GM12878 (cell line): ENCODE measurements around the gene RNF11. TPM values are rescaled to one million over a fixed set of nuclear protein-coding genes. Genes with fewer than 3 reads are reported as not detected.

Source experiments
- ATAC-seq: fragments of 200-7000 bp; cut with Tn5 transposase; 3 replicates; pipeline ENCODE4 v1.9.1; 2020; ENCODE audit warnings: mild to moderate bottlenecking, moderate library complexity
- BruUV-seq: library from RNA; stranded (reverse); fragments of 400-500 nt; replicated peaks from 2 replicates; lab custom pipeline; 2021; lab: Mats Ljungman, UMichigan
- CTCF ChIA-PET: fragments of 300-600 bp; sonication (Branson Sonifier 250); formaldehyde crosslinking; extraction: SDS; loops from one replicate; lab custom pipeline; 2021; ENCODE audit warnings: inconsistent platforms; lab: Yijun Ruan, JAX
- POLR2A ChIA-PET: fragments of 350-600 bp; formaldehyde crosslinking; extraction: SDS; loops from one replicate; lab custom pipeline; 2021; ENCODE audit warnings: inconsistent platforms; lab: Charles Lee
- RAD21 ChIA-PET: fragments of 300-600 bp; sonication (Branson Sonifier 250); formaldehyde crosslinking; loops from one replicate; lab custom pipeline; 2023; ENCODE audit warnings: antibody characterized with exemption; ENCODE audit not compliant: unreplicated experiment; lab: Charles Lee
- SMC1A ChIA-PET: fragments of 300-600 bp; sonication (Branson Sonifier 250); formaldehyde crosslinking; loops from one replicate; lab custom pipeline; 2023; ENCODE audit not compliant: unreplicated experiment, uncharacterized antibody; lab: Charles Lee
- DNase-seq: peaks from one replicate; pipeline ENCODE4 v3.0.0-alpha.2; 2011; ENCODE audit warnings: low read depth, low spot score
- FAIRE-seq: peaks from 3 replicates; lab custom pipeline; 2011; peaks lifted over from hg19 to GRCh38; lab: Jason Lieb, UNC
- H2AFZ ChIP-seq: 2 replicates; pipeline ENCODE4 v1.6.0; 2011; ENCODE audit warnings: low read depth, low read length, control low read depth; ENCODE audit not compliant: control insufficient read depth
- H3K27ac ChIP-seq: 2 replicates; pipeline ENCODE4 v1.5.1; 2011; ENCODE audit warnings: control low read depth; ENCODE audit not compliant: control insufficient read depth, insufficient read depth
- H3K27me3 ChIP-seq, 2 experiments: replicated peaks in 1 of 2; 2 replicates each; pipeline versions ENCODE4 v1.6.0 to v1.6.1; 2011; ENCODE audit warnings: low read length in 1 of 2; ENCODE audit not compliant: control insufficient read depth in 2 of 2, insufficient read depth in 2 of 2
- H3K36me3 ChIP-seq, 2 experiments: 2 replicates each; pipeline ENCODE4 v1.5.1; 2011; ENCODE audit warnings: low read length in 1 of 2; ENCODE audit not compliant: control insufficient read depth in 2 of 2, insufficient read depth in 2 of 2
- H3K4me1 ChIP-seq: 2 replicates; pipeline ENCODE4 v1.6.1; 2011; ENCODE audit warnings: mild to moderate bottlenecking, low read length, moderate library complexity, mixed read lengths; ENCODE audit not compliant: control insufficient read depth, insufficient read depth
- H3K4me2 ChIP-seq: 2 replicates; pipeline ENCODE4 v1.6.0; 2011; ENCODE audit warnings: control low read depth; ENCODE audit not compliant: control insufficient read depth, insufficient read depth
- H3K4me3 ChIP-seq: fragments of 200-600 bp; sonication (generic); 2 replicates; pipeline ENCODE4 v1.5.1; 2016
- H3K79me2 ChIP-seq: 2 replicates; pipeline ENCODE4 v1.6.0; 2011; ENCODE audit warnings: low read length; ENCODE audit not compliant: control insufficient read depth, insufficient read depth
- H3K9ac ChIP-seq: 2 replicates; pipeline ENCODE4 v1.8.0; 2011; ENCODE audit warnings: low read length, control low read depth, mixed read lengths; ENCODE audit not compliant: control insufficient read depth, insufficient read depth
- H3K9me3 ChIP-seq: replicated peaks from 3 replicates; pipeline ENCODE4 v1.5.1; 2011; ENCODE audit warnings: mild to moderate bottlenecking, low read length; ENCODE audit not compliant: control insufficient read depth, insufficient read depth
- H4K20me1 ChIP-seq: 2 replicates; pipeline ENCODE4 v1.6.0; 2011; ENCODE audit not compliant: control insufficient read depth, insufficient read depth
- ASH2L ChIP-seq: fragments of 300-600, 200-600 bp; sonication (generic); IDR thresholded peaks from 2 replicates; pipeline ENCODE4 v1.6.1; 2017; ENCODE audit warnings: low read depth, mild to moderate bottlenecking, borderline replicate concordance
- ATF7 ChIP-seq: fragments of 450-650 bp; IDR thresholded peaks from 2 replicates; pipeline ENCODE4 v1.6.1; 2016; ENCODE audit warnings: low read depth, mild to moderate bottlenecking
- BRCA1 ChIP-seq: IDR thresholded peaks from 2 replicates; pipeline ENCODE4 v1.6.1; 2011; ENCODE audit warnings: low read depth, low read length, improper control_type of control experiment
- CBFB ChIP-seq: IDR thresholded peaks from 2 replicates; pipeline ENCODE4 v1.6.1; 2016; ENCODE audit warnings: antibody characterized with exemption, low read depth
- EED ChIP-seq: sonication (generic); IDR thresholded peaks from 2 replicates; pipeline ENCODE4 v1.6.1; 2016; ENCODE audit warnings: antibody characterized with exemption, low read depth
- EP300 ChIP-seq, 2 experiments: fragments of 150-350 bp in 1 of 2; IDR thresholded peaks; 2 replicates each; pipeline ENCODE4 v1.6.1; 2011 to 2012; ENCODE audit warnings: low read depth in 2 of 2, low read length in 2 of 2, borderline replicate concordance in 1 of 2, improper control_type of control experiment in 1 of 2, inconsistent platforms in 1 of 2; ENCODE audit not compliant: control insufficient read depth in 1 of 2
- FOXK2 ChIP-seq: fragments of 450-650 bp; IDR thresholded peaks from 2 replicates; pipeline ENCODE4 v1.6.1; 2017; ENCODE audit warnings: mild to moderate bottlenecking, moderate library complexity
- MLLT1 ChIP-seq: fragments of 450-650 bp; IDR thresholded peaks from 2 replicates; pipeline ENCODE4 v1.6.1; 2016; ENCODE audit warnings: mild to moderate bottlenecking
- NFIC ChIP-seq: IDR thresholded peaks from 2 replicates; pipeline ENCODE4 v1.6.1; 2012; ENCODE audit warnings: low read depth, mild to moderate bottlenecking, inconsistent platforms, low read length, moderate library complexity
- PAX8 ChIP-seq: fragments of 450-650 bp; IDR thresholded peaks from 2 replicates; pipeline ENCODE4 v1.6.1; 2017; ENCODE audit warnings: mild to moderate bottlenecking, moderate library complexity
- POLR2AphosphoS5 ChIP-seq: IDR thresholded peaks from 2 replicates; pipeline ENCODE4 v1.6.1; 2011; ENCODE audit warnings: mild to moderate bottlenecking, low read length, inconsistent platforms
- REST ChIP-seq: IDR thresholded peaks from 2 replicates; pipeline ENCODE4 v1.6.1; 2012; ENCODE audit warnings: mild to moderate bottlenecking, low read depth, low read length
- RUNX3 ChIP-seq: IDR thresholded peaks from 2 replicates; pipeline ENCODE4 v1.6.1; 2012; ENCODE audit warnings: low read length, inconsistent platforms
- SP1 ChIP-seq: IDR thresholded peaks from one replicate; pipeline ENCODE4 v1.6.1; 2011; ENCODE audit warnings: low read depth, low read length
- SPI1 ChIP-seq: IDR thresholded peaks from 2 replicates; pipeline ENCODE4 v1.6.1; 2011; ENCODE audit warnings: low read depth, mild to moderate bottlenecking, low read length, moderate library complexity, borderline replicate concordance; ENCODE audit not compliant: insufficient read depth
- TCF3 ChIP-seq: IDR thresholded peaks from 2 replicates; pipeline ENCODE4 v1.6.1; 2012; ENCODE audit warnings: low read depth, mild to moderate bottlenecking, low read length, borderline replicate concordance; ENCODE audit not compliant: insufficient read depth
- YBX1 ChIP-seq: fragments of 450-650 bp; IDR thresholded peaks from 2 replicates; pipeline ENCODE4 v1.6.1; 2016; ENCODE audit warnings: antibody characterized with exemption
- ZNF592 ChIP-seq: fragments of 450-650 bp; IDR thresholded peaks from 2 replicates; pipeline ENCODE4 v1.6.1; 2017; ENCODE audit warnings: mild to moderate bottlenecking, moderate library complexity
- WGBS: methylation state at CpG from one replicate; pipeline ENCODE4 v1.1.6; 2016; ENCODE audit warnings: low lambda C conversion rate; ENCODE audit not compliant: insufficient replicate concordance, insufficient coverage; ENCODE audit errors: missing lambda C conversion rate; 5-methylcytosine and 5-hydroxymethylcytosine counted together
- in situ Hi-C: fragments of 300-500 bp; cut with MboI; formaldehyde crosslinking; loops from 9 replicates; pipeline ENCODE4 v1.14.3; 2018; ENCODE audit warnings: mixed read lengths
- intact Hi-C: fragments of 100-400 bp; cut with micrococcal nuclease; formaldehyde crosslinking; loops from one replicate; pipeline ENCODE4 v1.14.2; 2022; ENCODE audit not compliant: unreplicated experiment
- polyA plus RNA-seq, 11 experiments: library from polyadenylated mRNA; depleted of rRNA in 4 of 11; unstranded in 6 of 11; stranded (reverse) in 5 of 11; fragments of >200 nt; fragmentation: Nextera tagmentation in 4 of 11; fragmentation: Illumina TruSeq in 1 of 11; extraction: Ambion mirVana in 4 of 11; extraction: Trizol in 1 of 11; gene quantifications; 1 replicate in 1 of 11; 2 replicates in 10 of 11; pipeline versions ENCODE4 v1.2.1 to v1.2.3, GENCODE V29; 2011 to 2016; ENCODE audit warnings: inconsistent platforms in 2 of 11, missing spikeins in 2 of 11, low read depth in 1 of 11
- total RNA-seq, 4 experiments: library from RNA; depleted of rRNA in 3 of 4; stranded (reverse); fragments of >200 nt in 3 of 4; fragmentation: Illumina TruSeq in 1 of 4; extraction: Trizol in 1 of 4; gene quantifications; 2 replicates each; pipeline versions ENCODE4 v1.2.1 to v1.2.3, GENCODE V29; 2013 to 2021

RNF11 gene
- total and polyA plus RNA-seq, 10 of the 15 experiments (the other 5 are each of a cell fraction or from before 2014, with no cell fraction given), result 9.5 to 43.6 (median 32.3) TPM

GRCh38 chr1:51321924-51322280 lies 85.8 kb downstream of the RNF11 start:
- H3K4me2 ChIP-seq, result no peak overlapping the region
- WGBS, result 8% methylated on average over 2 of the region's 2 CpGs
- H3K9ac ChIP-seq, result no peak overlapping the region
- in situ Hi-C loops, result no loop called here
- ChIA-PET RAD21 (no interaction called here), SMC1A (interaction anchor here (0.5 kb wide), 1 partner anchor 326 kb away, joined by 3 read pairs; no protein-coding TSS in a partner anchor), POLR2A (no interaction called here), CTCF (no interaction called here)
- H2AFZ ChIP-seq, result no peak overlapping the region
- FAIRE-seq (no peak), DNase-seq (no peak), ATAC-seq (no peak)
- H3K27me3 ChIP-seq, result no peaks in the 10 kb centered on the region
- H3K27ac ChIP-seq, result no peak overlapping the region
- H3K9me3 ChIP-seq, result no peaks in the 10 kb centered on the region
- intact Hi-C loops, result no loop called here
- H3K36me3 ChIP-seq, result no peaks in the 10 kb centered on the region; a peak in 1 of 4 replicates
- no peak overlapping the region for H3K4me3 ChIP-seq
- no peaks in the 10 kb centered on the region for H4K20me1 ChIP-seq
- H3K4me1 ChIP-seq, result no peaks in the 10 kb centered on the region
- no peaks in the 10 kb centered on the region for H3K79me2 ChIP-seq
- BruUV-seq, result no TSS peak
- no peak for TF ChIP-seq MLLT1
- no peak for TF ChIP-seq NFIC
- TF ChIP-seq TCF3, result no peak
- no peak for TF ChIP-seq ATF7
- no peak for TF ChIP-seq YBX1
- TF ChIP-seq BRCA1, result no peak
- TF ChIP-seq CBFB, result no peak
- no peak for TF ChIP-seq FOXK2
- no peak for TF ChIP-seq PAX8
- no peak for TF ChIP-seq SPI1
- TF ChIP-seq ZNF592, result no peak
- no peak for TF ChIP-seq ASH2L
- no peak for TF ChIP-seq SP1
- TF ChIP-seq REST, result no peak
- no peak for TF ChIP-seq POLR2AphosphoS5
- TF ChIP-seq EED, result no peak
- no peak for TF ChIP-seq EP300 (IDR thresholded peaks at IDR 0.05; ENCODE audit: borderline replicate concordance in 1 of 2, control insufficient read depth in 1 of 2, low read depth in 2 of 2, low read length in 2 of 2)
- no peak for TF ChIP-seq RUNX3
